Kidney epithelial cell (primary cell): Measurements from ENCODE around the gene CFAP77. TPM values are rescaled to one million over a fixed set of nuclear protein-coding genes. Genes with fewer than 3 reads are reported as not detected.

Source experiments
- DNase-seq: peaks from one replicate; pipeline ENCODE4 v3.0.0-alpha.2; 2010; ENCODE audit warnings: low read depth
- H3K27me3 ChIP-seq: 2 replicates; pipeline ENCODE4 v1.6.0; 2011; ENCODE audit warnings: low read length; ENCODE audit not compliant: control insufficient read depth, insufficient read depth
- H3K36me3 ChIP-seq: 2 replicates; pipeline ENCODE4 v1.5.1; 2011; ENCODE audit warnings: low read length; ENCODE audit not compliant: control insufficient read depth, insufficient read depth
- H3K4me3 ChIP-seq: 2 replicates; pipeline ENCODE4 v1.5.1; 2011; ENCODE audit warnings: low read depth, mild to moderate bottlenecking, control low read depth, low read length
- total RNA-seq: library from RNA; depleted of rRNA; stranded (reverse); fragments of >200 nt; gene quantifications from 2 replicates; pipeline ENCODE4 v1.2.3, GENCODE V29; 2015
- TF ChIP-seq, protein P1 (sequence below): IDR thresholded peaks from 2 replicates; pipeline ENCODE4 v1.5.1; 2011; ENCODE audit warnings: mild to moderate bottlenecking, moderate library complexity, low read length, control low read depth, inconsistent platforms; ENCODE audit not compliant: insufficient read depth, poor library complexity, severe bottlenecking

CFAP77 gene
- total RNA-seq, 1 donor from 2014 or later = 0.58 TPM

DNA sequence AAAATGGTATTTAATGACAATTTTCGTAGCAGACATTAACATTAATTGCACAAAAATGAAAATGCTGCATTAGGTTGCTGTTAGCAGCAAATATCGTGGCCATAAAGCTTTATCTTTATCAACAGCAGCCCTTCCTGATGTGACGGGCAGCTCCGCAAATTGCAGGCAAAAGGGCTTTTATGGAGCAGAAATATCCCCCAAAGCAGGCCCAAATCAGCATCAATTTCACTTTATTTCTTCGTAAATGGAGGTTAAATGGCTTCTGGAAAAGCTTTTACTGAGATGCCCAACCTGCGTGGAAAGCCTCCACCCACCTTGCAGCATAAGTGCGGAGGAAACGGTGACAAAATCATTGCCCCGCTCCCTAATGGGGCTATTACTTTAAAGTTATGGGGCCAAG is 94.5 kb downstream of the CFAP77 start:
- no peak for DNase-seq
- Histone ChIP-seq H3K4me3 (no peak overlapping the region), H3K27me3 (peaks cover 35% of the 10 kb centered on the region), H3K36me3 (no peaks in the 10 kb centered on the region)
- TF ChIP-seq, protein P1, sequence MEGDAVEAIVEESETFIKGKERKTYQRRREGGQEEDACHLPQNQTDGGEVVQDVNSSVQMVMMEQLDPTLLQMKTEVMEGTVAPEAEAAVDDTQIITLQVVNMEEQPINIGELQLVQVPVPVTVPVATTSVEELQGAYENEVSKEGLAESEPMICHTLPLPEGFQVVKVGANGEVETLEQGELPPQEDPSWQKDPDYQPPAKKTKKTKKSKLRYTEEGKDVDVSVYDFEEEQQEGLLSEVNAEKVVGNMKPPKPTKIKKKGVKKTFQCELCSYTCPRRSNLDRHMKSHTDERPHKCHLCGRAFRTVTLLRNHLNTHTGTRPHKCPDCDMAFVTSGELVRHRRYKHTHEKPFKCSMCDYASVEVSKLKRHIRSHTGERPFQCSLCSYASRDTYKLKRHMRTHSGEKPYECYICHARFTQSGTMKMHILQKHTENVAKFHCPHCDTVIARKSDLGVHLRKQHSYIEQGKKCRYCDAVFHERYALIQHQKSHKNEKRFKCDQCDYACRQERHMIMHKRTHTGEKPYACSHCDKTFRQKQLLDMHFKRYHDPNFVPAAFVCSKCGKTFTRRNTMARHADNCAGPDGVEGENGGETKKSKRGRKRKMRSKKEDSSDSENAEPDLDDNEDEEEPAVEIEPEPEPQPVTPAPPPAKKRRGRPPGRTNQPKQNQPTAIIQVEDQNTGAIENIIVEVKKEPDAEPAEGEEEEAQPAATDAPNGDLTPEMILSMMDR = no peak

DNA sequence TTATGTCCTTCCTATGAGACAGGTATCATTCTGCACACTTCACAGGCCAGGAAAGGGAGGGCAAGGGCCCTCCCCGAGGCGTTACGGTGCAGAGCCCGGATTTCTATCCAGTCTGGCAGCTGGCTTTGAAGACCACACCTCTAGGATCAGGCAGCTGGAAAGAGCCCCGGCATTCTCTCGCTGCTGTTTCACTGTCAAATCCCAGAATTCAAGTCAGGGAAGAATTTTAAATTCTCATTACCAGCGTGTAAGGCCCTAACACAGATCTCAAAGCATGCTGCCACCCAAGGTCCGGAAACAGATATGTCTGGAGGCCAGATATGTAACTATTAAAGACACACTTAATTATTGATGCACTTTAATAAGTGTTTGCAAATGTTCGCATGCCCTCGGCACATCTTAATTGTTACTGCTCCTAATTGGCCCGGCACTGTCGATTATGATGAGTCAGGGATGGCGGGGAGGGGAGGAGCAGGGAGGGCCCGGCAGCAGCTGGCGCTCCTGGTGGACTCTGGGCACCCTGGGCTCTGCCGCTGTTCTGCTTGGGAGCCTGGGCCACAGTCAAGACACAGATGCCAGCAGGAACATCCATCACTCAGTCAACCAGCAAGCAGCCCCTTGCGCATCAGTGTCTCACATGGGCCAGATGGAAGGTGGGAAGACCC is 96.1 kb downstream of the CFAP77 start:
- DNase-seq = no peak

DNA sequence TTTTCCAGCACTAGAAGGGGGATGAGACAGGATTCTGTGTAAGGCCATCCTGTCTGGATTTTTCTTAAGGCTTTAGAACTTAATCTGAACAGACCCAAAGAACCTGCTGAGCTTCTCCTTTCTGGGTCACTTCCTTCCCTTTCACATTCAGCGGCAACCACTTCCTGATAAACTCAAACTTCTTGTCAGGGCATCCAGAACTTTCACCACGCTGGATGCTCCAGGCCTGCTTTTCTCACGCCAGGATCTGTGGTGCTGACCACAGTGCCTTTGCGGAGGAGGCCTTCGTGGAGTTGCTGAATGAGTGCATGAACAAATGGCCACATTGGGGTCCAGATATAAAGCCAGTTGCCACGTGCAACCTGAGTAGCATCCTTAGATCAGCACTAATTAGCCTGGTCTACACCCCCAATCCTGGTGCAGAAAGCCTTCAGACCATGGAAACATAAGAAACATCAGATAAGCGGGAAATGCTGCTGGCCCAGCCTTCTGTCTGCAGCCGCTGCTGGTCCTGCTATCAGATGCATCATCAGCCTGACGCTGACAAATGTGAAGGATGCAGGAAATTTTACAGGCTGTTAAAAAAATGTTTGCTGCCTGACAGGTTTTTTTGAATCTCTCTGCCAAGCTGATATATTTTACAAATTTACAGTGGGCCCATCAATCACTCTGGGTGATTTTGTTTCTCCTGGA is 97.1 kb downstream of the CFAP77 start:
- TF ChIP-seq, protein P1 = no peak
- Histone ChIP-seq H3K4me3 (no peak overlapping the region), H3K27me3 (peaks cover 43% of the 10 kb centered on the region), H3K36me3 (no peaks in the 10 kb centered on the region)
- DNase-seq = no peak

More for the DNA sequence above, 96.1 kb downstream of the CFAP77 start:
- peaks cover 48% of the 10 kb centered on the region for H3K27me3 ChIP-seq
- H3K4me3 ChIP-seq = no peak overlapping the region
- TF ChIP-seq, protein P1 = no peak
- no peaks in the 10 kb centered on the region for H3K36me3 ChIP-seq

DNA sequence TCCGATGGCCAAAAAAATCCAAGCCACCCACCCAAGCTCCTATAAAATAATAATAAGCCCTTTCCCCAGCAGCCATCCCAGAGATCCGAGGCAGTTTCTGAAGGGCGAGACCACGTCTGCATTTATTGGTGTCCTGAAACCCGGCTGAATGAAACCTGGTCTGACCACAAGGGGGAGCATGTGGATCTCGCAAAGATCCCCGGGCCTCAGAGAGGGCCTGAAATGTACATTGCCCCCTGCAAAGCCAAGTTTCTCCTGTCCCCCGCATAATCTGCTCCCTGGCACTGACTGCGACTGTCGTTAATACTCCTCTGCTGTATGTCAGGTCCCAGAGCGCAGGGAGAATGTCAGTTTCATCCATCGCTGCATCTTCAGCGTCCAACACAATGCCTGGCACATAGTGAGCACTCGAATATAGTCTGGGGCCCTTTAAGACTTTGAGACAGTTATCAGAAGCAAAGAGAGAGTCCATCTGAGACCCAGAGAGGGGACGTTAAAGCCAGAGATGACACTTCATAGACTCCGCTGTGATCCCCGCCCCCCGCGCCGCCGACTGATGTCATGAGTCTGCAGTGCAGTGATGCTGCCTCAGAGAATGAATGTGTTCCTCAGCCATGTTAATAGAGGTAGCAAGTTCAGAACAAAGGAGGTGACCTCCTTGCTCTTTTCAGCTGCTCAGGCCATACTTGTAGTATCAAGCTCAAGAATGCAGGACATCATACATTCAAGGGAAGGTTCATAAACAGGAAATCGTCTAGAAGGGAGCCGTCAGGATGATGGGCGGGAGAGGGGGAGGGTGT is 97.9 kb downstream of the CFAP77 start:
- Histone ChIP-seq H3K27me3 (peaks cover 40% of the 10 kb centered on the region), H3K36me3 (no peaks in the 10 kb centered on the region)
- TF ChIP-seq, protein P1 = peak; percentile 92

DNA sequence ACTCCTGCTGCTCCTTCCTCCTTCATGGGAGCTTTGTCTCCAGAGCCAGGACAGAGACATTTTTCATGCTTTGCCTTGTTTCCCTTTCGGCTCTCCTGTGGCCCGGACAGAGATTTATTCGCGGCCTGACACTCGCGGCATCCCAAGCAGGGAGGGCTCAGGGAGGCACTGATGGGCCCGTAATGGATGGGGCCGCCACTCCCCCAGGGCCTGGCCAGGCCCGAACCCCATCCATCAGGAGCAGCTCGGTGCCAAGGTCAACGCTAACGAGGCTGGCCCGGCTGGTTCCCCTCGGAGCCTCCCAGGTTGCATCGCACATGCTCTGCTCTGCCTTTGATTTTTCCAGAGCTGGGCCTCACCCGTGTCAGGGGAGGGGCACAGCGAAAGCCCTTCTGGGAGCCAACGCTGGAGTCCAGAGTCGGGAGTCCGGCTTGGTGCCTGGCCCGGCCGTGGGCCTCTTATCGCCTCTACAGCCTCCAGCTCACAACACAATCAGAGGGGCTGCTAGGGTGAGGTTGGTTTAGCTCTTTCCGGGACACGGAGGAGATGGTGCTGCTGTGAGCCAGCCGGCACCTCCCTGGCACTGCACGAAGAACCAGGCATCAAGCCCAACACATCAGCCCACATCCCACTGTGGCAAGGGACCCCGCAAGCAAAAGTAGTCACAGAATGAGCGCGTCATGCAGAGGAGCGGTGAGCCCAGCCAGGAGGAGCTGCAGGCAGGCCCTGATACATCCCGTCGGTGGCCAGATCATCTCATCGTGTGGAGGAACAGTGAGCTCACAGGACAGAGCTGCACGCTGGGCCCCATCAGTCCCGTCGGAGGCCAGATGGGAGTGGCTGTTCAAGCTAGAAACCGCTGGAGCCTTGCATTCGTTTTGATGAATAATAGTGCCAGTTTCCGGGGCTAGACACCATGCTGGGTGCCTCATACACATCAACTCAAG is 100.2 kb downstream of the CFAP77 start:
- DNase-seq = no peak
- H3K4me3 ChIP-seq = no peak overlapping the region
- TF ChIP-seq, protein P1 = no peak
- H3K27me3 ChIP-seq = peaks cover 32% of the 10 kb centered on the region
- no peaks in the 10 kb centered on the region for H3K36me3 ChIP-seq

More for the DNA sequence above, 97.9 kb downstream of the CFAP77 start:
- DNase-seq = peak; percentile 12
- H3K4me3 ChIP-seq = no peak overlapping the region
